ENCODE results near the gene CYP4F3.

GRCh38 chr19:15673176-15673654 lies 32.5 kb downstream of the CYP4F3 start:
- TF ChIP-seq CTCF (IDR thresholded peaks at IDR 0.05), result no peak
- no peak for TF ChIP-seq EP300 (IDR thresholded peaks at IDR 0.05)
- TF ChIP-seq POLR2AphosphoS5 (IDR thresholded peaks at IDR 0.05), result no peak
- TF ChIP-seq POLR2A (IDR thresholded peaks at IDR 0.05; ENCODE audit: low read depth), result no peak

All from esophagus muscularis mucosa (tissue), 4 donors.